Measurements from ENCODE around the gene KRTAP19-8. TPM values are rescaled to one million over a fixed set of nuclear protein-coding genes. Genes with fewer than 3 reads are reported as not detected.
A peak's percentile ranks its signal among the peaks of the same experiment; 100 is the strongest.

Gene KRTAP19-8, protein sequence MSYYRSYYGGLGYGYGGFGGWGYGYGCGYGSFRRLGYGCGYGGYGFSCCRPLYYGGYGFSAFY
- total RNA-seq = not detected

DNA sequence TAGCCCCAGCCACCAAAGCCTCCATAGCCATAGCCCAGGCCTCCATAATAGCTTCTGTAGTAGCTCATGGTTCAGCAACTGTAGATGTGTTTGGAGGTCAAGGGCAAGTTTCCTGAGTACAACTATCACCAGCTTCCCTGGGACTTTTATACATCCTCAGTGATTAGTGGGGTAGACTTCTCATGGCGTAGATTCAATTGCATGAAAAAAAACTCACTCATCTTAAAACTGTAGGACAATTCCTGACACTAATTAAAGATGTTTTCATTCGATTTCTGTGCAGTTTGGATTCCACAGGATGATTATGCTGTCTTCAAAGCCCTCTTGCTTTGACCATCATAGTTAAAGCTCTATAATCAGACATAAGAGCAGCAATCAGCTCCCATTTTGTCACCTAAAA is at the start of gene KRTAP19-8:
KRTAP19-8 (minus strand) TSS at position 101 of the 400 bp plus-strand sequence; CDS start at position 68, 33 bp downstream.
- no peak for ATAC-seq
- no peak for DNase-seq (ENCODE audit: low spot score)

DNA sequence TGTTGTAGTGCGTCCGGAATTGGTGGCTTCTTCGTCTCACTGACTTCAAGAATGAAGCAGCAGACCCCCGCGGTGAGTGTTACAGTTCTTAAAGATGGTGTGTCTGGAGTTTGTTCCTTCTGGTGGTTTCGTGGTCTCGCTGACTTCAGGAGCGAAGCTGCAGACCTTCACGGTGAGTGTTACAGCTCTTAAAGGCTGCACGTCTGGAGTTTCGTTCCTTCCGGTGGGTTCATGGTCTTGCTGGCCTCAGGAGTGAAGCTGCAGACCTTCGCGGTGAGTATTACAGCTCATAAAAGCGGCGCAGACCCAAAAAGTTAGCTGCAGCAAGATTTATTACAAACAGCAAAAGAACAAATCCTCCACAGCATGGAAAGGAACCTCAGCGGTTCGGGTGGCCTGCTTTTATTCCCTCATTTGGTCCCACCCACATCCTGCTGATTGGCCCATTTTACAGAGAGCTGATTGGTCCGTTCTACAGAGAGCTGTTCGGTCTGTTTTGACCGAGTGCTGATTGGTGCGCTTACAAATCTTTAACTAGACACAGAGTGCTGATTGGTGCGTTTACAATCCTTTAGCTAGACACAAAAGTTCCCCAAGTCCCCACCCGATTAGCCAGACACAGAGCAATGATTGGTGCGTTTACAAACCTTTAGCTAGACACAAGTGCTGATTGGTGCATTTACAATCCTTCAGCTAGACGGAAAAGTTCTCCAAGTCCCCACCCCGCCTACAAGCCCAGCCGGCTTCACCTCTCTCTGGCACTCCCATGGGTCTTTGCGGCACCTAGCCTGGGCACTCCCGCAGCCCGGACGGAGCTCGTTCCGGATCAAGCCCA is 49.6 kb upstream of the KRTAP19-8 start:
- no peak for DNase-seq (ENCODE audit: low spot score)
- no peak for ATAC-seq

GRCh38 chr21:31084689-31085088 is 46.4 kb upstream of the KRTAP19-8 start:
- peak; percentile 33 for ATAC-seq
- no peak for DNase-seq (ENCODE audit: low spot score)

DNA sequence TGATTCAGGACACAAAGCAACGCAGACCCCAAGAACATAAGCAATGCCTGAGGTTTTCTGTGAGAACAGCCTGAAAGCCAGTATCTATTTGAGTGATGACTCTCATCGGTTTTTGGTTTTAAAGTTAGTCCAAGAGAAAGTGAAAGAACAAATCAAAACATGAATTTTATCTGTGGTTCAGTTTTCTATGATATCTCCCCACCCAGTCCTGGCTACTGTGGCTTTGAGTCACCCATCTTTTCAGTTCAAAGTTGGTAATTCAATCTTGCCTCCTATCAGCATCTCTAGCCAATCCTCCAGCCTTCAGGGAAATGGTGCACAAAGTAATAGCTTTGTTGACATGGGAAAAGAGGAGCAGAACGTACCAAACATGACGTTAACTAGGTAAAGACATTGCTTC is 40.5 kb upstream of the KRTAP19-8 start:
- ATAC-seq = no peak

GRCh38 chr21:31078216-31078615 is 39.9 kb upstream of the KRTAP19-8 start:
- no peak for ATAC-seq
- no peak for DNase-seq (ENCODE audit: low spot score)

More for the DNA sequence above, 40.5 kb upstream of the KRTAP19-8 start:
- no peak for DNase-seq (ENCODE audit: low spot score)

GRCh38 chr21:31075848-31076247 is 37.6 kb upstream of the KRTAP19-8 start:
- no peak for DNase-seq (ENCODE audit: low spot score)
- no peak for ATAC-seq

- no peak for ATAC-seq
- no peak for DNase-seq (ENCODE audit: low spot score)
Observed at GRCh38 chr21:31072533-31072932, 34.3 kb upstream of the KRTAP19-8 start.

DNA sequence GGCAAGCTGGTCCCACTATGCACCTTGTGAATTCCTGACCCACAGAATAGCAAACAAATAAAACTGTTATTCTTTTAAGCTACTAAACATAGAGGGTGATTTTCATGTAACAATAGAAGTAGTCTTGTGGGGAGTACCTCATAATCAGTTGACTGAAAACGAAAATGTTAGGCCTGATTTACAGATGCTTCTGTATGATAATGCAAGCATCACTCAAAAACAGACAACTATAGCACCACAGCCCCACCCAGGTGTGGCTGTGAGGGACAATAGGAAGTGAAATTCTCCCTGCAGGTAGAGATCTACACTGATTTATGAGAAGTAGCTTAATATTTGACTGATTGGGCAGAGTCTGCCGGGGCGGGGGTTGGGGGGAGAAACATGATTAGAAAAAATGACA is 26.5 kb upstream of the KRTAP19-8 start:
- DNase-seq (ENCODE audit: low spot score) (no peak), ATAC-seq (no peak)

GRCh38 chr21:31052489-31053142 is 14.3 kb upstream of the KRTAP19-8 start:
- ATAC-seq (no peak), DNase-seq (ENCODE audit: low spot score) (no peak)

GRCh38 chr21:31050577-31051157 is 12.4 kb upstream of the KRTAP19-8 start:
- DNase-seq (ENCODE audit: low spot score) (no peak), ATAC-seq (no peak)

DNA sequence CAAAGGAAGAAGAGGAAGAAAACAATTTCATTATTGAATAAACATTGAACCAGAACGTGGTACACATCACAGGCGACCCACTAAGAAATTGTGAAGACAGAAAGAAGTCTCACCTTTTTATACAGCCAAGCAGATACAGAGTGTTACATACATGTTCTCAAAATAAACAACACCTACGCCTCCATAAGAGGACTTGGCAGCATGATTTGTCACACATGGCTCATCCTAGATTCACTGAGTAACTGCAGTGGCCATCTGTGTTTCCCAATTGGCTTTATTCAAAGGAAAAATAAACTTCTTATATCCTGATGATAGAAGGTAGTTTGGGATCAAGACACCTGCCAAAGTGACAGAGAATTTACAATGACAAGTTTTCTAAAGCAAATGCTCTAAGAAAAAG is 7.6 kb upstream of the KRTAP19-8 start:
- ATAC-seq (no peak), DNase-seq (ENCODE audit: low spot score) (no peak)

GRCh38 chr21:31043471-31043870 is 5.2 kb upstream of the KRTAP19-8 start:
- no peak for DNase-seq (ENCODE audit: low spot score)
- ATAC-seq = no peak

- ATAC-seq (no peak), DNase-seq (ENCODE audit: low spot score) (no peak)
Observed at GRCh38 chr21:31042080-31042464, 3.8 kb upstream of the KRTAP19-8 start.

- ATAC-seq (no peak), DNase-seq (ENCODE audit: low spot score) (no peak)
Observed at GRCh38 chr21:31041295-31042079, 3.2 kb upstream of the KRTAP19-8 start.

DNA sequence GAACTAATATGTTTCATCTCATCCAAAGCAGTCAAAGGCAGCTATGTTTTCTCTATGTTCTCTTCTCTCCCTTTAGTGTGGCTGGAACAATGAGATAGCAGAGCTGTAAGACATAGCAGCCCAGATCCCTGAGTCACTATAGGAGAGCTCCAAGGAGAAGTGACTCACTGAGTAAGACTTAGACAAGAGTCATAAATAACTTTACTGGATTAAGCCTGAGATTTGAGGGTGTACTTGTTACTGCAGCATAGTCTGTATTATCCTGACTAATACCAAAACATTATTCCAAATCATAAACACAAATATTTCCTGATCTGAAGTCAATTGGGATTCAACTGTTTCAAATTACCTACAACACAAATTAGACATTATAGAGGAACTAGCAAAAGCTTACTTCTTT is 3.9 kb downstream of the KRTAP19-8 start:
- DNase-seq (ENCODE audit: low spot score) = no peak
- ATAC-seq = no peak

DNA sequence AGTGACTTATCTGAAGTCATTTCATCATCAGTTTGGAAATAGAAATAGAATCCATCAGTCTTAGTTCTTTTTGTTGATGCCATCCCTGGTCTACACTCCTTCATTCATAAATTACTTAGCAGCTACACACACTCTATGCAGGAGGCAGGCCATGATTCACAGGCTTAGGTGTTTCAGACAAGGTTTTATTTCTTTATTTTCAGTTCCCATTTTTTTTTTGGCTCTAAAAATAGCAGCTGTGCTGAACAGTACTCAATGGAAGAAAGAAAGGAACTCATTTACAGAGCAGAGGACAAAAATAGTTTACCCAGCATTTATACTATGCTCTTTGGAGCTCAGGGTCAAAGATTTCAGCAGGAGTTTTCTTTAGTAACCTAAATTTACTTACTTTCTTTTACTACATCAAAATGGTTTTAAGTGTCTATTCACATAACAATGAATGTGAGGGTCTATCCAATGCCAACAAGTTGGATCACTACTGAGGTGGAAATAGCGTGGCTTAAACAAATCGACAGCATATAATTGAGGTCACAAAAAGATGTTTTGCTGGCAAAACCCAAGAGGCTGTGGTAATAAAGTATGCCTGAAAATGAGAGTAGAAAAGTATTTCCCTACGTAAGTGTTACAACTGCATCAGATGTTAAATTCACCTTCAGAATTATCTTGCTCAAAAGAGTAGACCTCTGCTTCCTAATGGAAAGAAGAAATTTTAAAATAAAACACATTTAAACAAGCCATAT is 7.7 kb downstream of the KRTAP19-8 start:
- ATAC-seq (no peak), DNase-seq (ENCODE audit: low spot score) (no peak)

- ATAC-seq (no peak), DNase-seq (ENCODE audit: low spot score) (no peak)
Observed at GRCh38 chr21:31023680-31024079, 14.6 kb downstream of the KRTAP19-8 start.

GRCh38 chr21:31022306-31022705 is 16.0 kb downstream of the KRTAP19-8 start:
- DNase-seq (ENCODE audit: low spot score) (no peak), ATAC-seq (no peak)

- ATAC-seq = no peak
Observed at GRCh38 chr21:31018232-31018631, 20.0 kb downstream of the KRTAP19-8 start.

DNA sequence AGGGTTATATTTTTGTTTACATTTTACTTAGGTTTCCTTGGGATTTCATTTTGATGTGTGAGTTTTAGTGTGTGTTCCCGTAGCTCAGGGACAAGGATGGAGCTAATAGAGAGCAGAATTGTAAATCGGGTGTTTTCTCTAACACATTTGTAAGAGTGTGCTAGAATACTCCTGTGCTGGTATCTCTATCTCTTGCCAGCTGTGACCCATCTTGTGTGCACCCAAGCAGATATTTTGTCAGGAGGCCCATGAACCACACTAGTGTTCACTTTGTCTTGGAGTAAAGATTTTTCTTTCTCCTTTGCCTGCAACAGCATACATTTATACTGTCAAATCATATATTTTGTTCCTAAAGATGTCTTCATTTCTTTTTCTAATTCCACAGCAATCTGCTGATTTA is 23.4 kb downstream of the KRTAP19-8 start:
- no peak for DNase-seq (ENCODE audit: low spot score)

More at GRCh38 chr21:31018232-31018631, 20.0 kb downstream of the KRTAP19-8 start:
- DNase-seq (ENCODE audit: low spot score) = no peak

More for the DNA sequence above, 23.4 kb downstream of the KRTAP19-8 start:
- no peak for ATAC-seq

Measured in left lobe of liver (tissue), 2 donors.